Mesodermal cell (in vitro differentiated cells): ENCODE measurements around the gene MYO5A.

Experiments
- H3K27ac ChIP-seq: 2 replicates; pipeline ENCODE4 v1.7.0; 2013; ENCODE audit warnings: mild to moderate bottlenecking, low read depth, low read length, moderate library complexity; ENCODE audit not compliant: severe bottlenecking
- H3K36me3 ChIP-seq: 2 replicates; pipeline ENCODE4 v1.7.1; 2013; ENCODE audit warnings: mild to moderate bottlenecking, low read length, moderate library complexity; ENCODE audit not compliant: control insufficient read depth, insufficient read depth
- H3K4me1 ChIP-seq: one replicate; pipeline ENCODE4 v1.7.1; 2013; ENCODE audit warnings: mild to moderate bottlenecking, low read length; ENCODE audit not compliant: insufficient read depth, control insufficient read depth, poor library complexity, severe bottlenecking
- H3K4me3 ChIP-seq: 2 replicates; pipeline ENCODE4 v1.7.0; 2013; ENCODE audit warnings: low read length, control low read depth, mild to moderate bottlenecking; ENCODE audit not compliant: insufficient read depth, poor library complexity, severe bottlenecking; ENCODE audit errors: extremely low read depth
- H3K9me3 ChIP-seq: 2 replicates; pipeline ENCODE4 v1.7.1; 2013; ENCODE audit warnings: mild to moderate bottlenecking, low read length, moderate library complexity; ENCODE audit not compliant: control insufficient read depth
- WGBS, 2 experiments: methylation state at CpG; one replicate each; pipeline ENCODE4 v1.1.5; 2013; ENCODE audit warnings: missing lambda C conversion rate in 2 of 2; ENCODE audit not compliant: insufficient coverage in 2 of 2; 5-methylcytosine and 5-hydroxymethylcytosine counted together

The MYO5A gene

GRCh38 chr15:52488830-52489229, 39.9 kb downstream of the MYO5A start:
- 86% methylated on average over 1 of the region's 2 CpGs; no CpG with 5 or more reads in 1 of the 2 experiments for WGBS, 2 experiments
- Histone ChIP-seq H3K27ac (no peak overlapping the region), H3K36me3 (no peaks in the 10 kb centered on the region), H3K4me1 (peaks cover 4% of the 10 kb centered on the region), H3K4me3 (no peak overlapping the region), H3K9me3 (no peaks in the 10 kb centered on the region)

DNA sequence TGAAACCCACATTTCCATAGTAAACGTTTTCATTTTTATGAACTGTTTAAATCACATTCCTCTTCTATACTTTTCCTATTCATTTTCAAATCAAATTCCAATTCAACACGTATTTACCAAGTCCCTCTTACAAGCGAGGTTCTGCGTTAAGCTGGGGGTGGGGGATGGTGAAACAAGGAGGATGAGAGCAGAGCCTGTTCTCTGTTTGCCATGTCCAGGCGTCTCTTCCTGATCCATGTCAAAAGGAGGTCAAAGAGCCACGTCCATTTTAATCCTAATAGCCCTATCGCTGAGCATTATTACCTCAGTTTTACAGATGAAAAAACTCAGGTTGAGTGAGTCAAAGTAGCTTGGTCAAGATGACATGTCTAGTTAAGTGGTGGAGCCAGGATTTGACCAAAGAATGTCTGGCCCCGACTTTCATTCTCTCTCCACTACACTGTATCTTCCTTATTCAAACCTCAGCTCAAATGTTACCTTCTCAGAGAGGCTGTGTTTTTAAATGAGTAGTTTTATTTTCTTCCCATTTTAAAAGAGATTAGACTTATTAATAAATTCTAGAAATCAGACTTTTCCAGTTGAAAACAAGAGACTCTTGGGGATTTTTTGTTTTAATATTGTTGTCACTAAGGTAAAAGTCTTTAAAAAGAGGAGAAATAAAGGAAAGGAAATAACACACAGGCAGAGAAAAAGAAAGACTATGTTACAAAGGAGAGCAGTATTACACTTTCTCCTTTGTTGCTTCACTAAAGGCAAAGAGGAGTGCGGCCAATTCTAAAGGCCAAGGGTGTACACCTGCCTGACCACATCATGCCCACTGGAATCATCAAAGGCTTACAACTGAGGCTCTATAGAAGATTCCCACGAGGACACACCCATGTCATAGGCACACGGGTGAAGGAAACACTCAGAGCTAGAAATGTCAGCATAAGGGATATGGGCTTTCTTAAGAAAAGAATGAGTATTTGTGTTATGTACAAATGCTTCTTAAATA, 42.4 kb downstream of the MYO5A start:
- Histone ChIP-seq H3K4me3 (no peak overlapping the region), H3K27ac (no peak overlapping the region)

GRCh38 chr15:52485290-52485689, 43.4 kb downstream of the MYO5A start:
- Histone ChIP-seq H3K9me3 (no peaks in the 10 kb centered on the region), H3K36me3 (no peaks in the 10 kb centered on the region), H3K27ac (no peak overlapping the region), H3K4me3 (no peak overlapping the region), H3K4me1 (peaks cover 13% of the 10 kb centered on the region)
- WGBS, 2 experiments, result no CpG with 5 or more reads among the region's 2 CpGs

More for the DNA sequence above, 42.4 kb downstream of the MYO5A start:
- WGBS, 2 experiments, result 50 to 67% methylated on average over 2 to 3 of the region's 11 CpGs
- Histone ChIP-seq H3K4me1 (peaks cover 13% of the 10 kb centered on the region), H3K36me3 (no peaks in the 10 kb centered on the region), H3K9me3 (no peaks in the 10 kb centered on the region)

- peaks cover 13% of the 10 kb centered on the region for H3K4me1 ChIP-seq
- no peak overlapping the region for H3K27ac ChIP-seq
- H3K9me3 ChIP-seq, result no peaks in the 10 kb centered on the region
- no peaks in the 10 kb centered on the region for H3K36me3 ChIP-seq
- no peak overlapping the region for H3K4me3 ChIP-seq
- 100% methylated on average over 3 of the region's 3 CpGs; no CpG with 5 or more reads in 1 of the 2 experiments for WGBS, 2 experiments
Measured at GRCh38 chr15:52483707-52484106, 45.0 kb downstream of the MYO5A start.

GRCh38 chr15:52481915-52482314, 46.8 kb downstream of the MYO5A start:
- Histone ChIP-seq H3K4me1 (peaks cover 9% of the 10 kb centered on the region), H3K9me3 (no peaks in the 10 kb centered on the region), H3K36me3 (no peaks in the 10 kb centered on the region), H3K27ac (no peak overlapping the region), H3K4me3 (no peak overlapping the region)
- WGBS, 2 experiments, result 93 to 100% methylated on average over 3 of the region's 3 CpGs

GRCh38 chr15:52480990-52481389, 47.7 kb downstream of the MYO5A start:
- H3K36me3 ChIP-seq, result no peaks in the 10 kb centered on the region
- H3K27ac ChIP-seq, result no peak overlapping the region
- WGBS, 2 experiments, result 100% methylated on average over 1 of the region's 1 CpG
- H3K4me1 ChIP-seq, result peaks cover 9% of the 10 kb centered on the region
- no peak overlapping the region for H3K4me3 ChIP-seq
- H3K9me3 ChIP-seq, result no peaks in the 10 kb centered on the region

GRCh38 chr15:52466716-52467115, 62.0 kb downstream of the MYO5A start:
- Histone ChIP-seq H3K4me3 (no peak overlapping the region), H3K9me3 (no peaks in the 10 kb centered on the region), H3K4me1 (no peaks in the 10 kb centered on the region), H3K36me3 (no peaks in the 10 kb centered on the region), H3K27ac (no peak overlapping the region)
- 100% methylated on average over 1 of the region's 2 CpGs; no CpG with 5 or more reads in 1 of the 2 experiments for WGBS, 2 experiments

GRCh38 chr15:52466134-52466701, 62.5 kb downstream of the MYO5A start:
- Histone ChIP-seq H3K27ac (no peak overlapping the region), H3K4me1 (no peaks in the 10 kb centered on the region), H3K36me3 (no peaks in the 10 kb centered on the region), H3K4me3 (no peak overlapping the region), H3K9me3 (no peaks in the 10 kb centered on the region)
- 89% methylated on average over 2 of the region's 2 CpGs; no CpG with 5 or more reads in 1 of the 2 experiments for WGBS, 2 experiments

- 90 to 91% methylated on average over 2 of the region's 3 CpGs for WGBS, 2 experiments
- no peaks in the 10 kb centered on the region for H3K4me1 ChIP-seq
- no peak overlapping the region for H3K4me3 ChIP-seq
- no peaks in the 10 kb centered on the region for H3K9me3 ChIP-seq
- H3K27ac ChIP-seq, result no peak overlapping the region
- no peaks in the 10 kb centered on the region for H3K36me3 ChIP-seq
Measured at GRCh38 chr15:52464478-52464877, 64.2 kb downstream of the MYO5A start.

DNA sequence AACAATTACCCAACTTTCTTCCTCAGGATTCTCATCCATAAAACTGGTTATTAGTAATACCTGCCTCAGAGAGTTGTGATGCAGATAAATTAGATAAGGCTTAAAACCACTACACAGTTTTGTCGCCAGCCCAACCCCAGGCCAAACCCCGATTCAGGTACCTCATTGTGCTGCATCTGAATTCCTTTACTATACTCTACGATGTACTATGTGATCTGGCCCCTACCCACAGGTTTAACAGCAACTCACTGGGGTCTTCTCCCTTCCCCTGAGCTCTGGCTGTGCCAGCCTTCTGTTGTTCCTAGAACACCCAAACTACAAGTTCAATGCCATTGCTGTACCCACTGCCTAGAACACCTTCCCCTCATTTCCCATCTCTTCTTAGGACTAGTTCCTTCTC, 64.6 kb downstream of the MYO5A start:
- WGBS, 2 experiments, result 86 to 95% methylated on average over 3 of the region's 3 CpGs
- Histone ChIP-seq H3K36me3 (no peaks in the 10 kb centered on the region), H3K4me3 (no peak overlapping the region), H3K9me3 (no peaks in the 10 kb centered on the region), H3K4me1 (no peaks in the 10 kb centered on the region), H3K27ac (no peak overlapping the region)

DNA sequence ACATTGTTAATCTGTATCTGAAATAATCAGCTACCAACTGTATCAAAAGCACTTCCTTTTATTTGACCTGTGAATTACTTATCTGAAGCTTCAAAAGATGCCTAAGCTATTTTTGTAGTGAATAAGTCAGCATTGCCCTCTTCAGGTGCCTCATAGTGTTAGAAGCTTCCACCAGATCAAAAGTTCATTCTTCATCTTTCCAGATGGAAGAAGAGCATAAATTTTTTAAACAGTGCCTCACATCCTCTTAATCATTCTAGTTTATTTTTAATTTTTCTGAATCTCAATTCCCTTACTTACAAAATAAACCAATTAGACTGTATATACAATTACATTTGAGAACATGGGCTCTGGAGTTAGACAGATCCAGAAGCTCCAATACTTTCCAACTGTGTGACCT, 65.0 kb downstream of the MYO5A start:
- Histone ChIP-seq H3K9me3 (no peaks in the 10 kb centered on the region), H3K4me1 (no peaks in the 10 kb centered on the region), H3K36me3 (no peaks in the 10 kb centered on the region), H3K27ac (no peak overlapping the region), H3K4me3 (no peak overlapping the region)
